MM.1S (cell line): ENCODE data around the gene HTATSF1.

Source experiments
- DNase-seq: peaks from one replicate; pipeline ENCODE4 v3.0.0-alpha.2; 2015
- H2AFZ ChIP-seq: fragments of 300-600 bp; sonication (generic); 2 replicates; pipeline ENCODE4 v1.6.0; 2016; ENCODE audit warnings: antibody characterized with exemption, low read length
- H3F3A ChIP-seq: fragments of 300-600 bp; sonication (generic); 2 replicates; pipeline ENCODE4 v1.6.1; 2016; ENCODE audit warnings: mild to moderate bottlenecking, antibody characterized with exemption, low read length, moderate library complexity, mixed read lengths; ENCODE audit not compliant: insufficient read depth
- H3K27ac ChIP-seq: fragments of 300-600 bp; sonication (generic); 2 replicates; pipeline ENCODE4 v1.5.1; 2016; ENCODE audit warnings: mild to moderate bottlenecking, low read length
- H3K27me3 ChIP-seq: fragments of 300-600 bp; sonication (generic); replicated peaks from 2 replicates; pipeline ENCODE4 v1.6.0; 2016; ENCODE audit warnings: low read length; ENCODE audit not compliant: insufficient read depth
- H3K36me3 ChIP-seq: fragments of 300-600 bp; sonication (generic); replicated peaks from 2 replicates; pipeline ENCODE4 v1.6.1; 2016; ENCODE audit warnings: mild to moderate bottlenecking, low read length, mixed read lengths; ENCODE audit not compliant: insufficient read depth
- H3K4me1 ChIP-seq: fragments of 300-600 bp; sonication (generic); 2 replicates; pipeline ENCODE4 v1.6.1; 2016; ENCODE audit warnings: low read length, mixed read lengths
- H3K4me2 ChIP-seq: fragments of 300-600 bp; sonication (generic); 2 replicates; pipeline ENCODE4 v1.6.0; 2016; ENCODE audit warnings: low read depth, low read length
- H3K4me3 ChIP-seq: fragments of 300-600 bp; sonication (generic); 2 replicates; pipeline ENCODE4 v1.5.1; 2016; ENCODE audit warnings: low read length, mixed read lengths
- H3K79me2 ChIP-seq: fragments of 300-600 bp; sonication (generic); 2 replicates; pipeline ENCODE4 v1.6.1; 2016; ENCODE audit warnings: mixed run types, low read length, mixed read lengths
- H3K9ac ChIP-seq: fragments of 300-600 bp; sonication (generic); 2 replicates; pipeline ENCODE4 v1.6.1; 2016; ENCODE audit warnings: low read length, mixed read lengths
- H3K9me2 ChIP-seq: fragments of 300-600 bp; sonication (generic); replicated peaks from 2 replicates; pipeline ENCODE4 v1.6.1; 2016; ENCODE audit warnings: mild to moderate bottlenecking, low read length, mixed read lengths; ENCODE audit not compliant: insufficient read depth
- H3K9me3 ChIP-seq: fragments of 300-600 bp; sonication (generic); replicated peaks from 2 replicates; pipeline ENCODE4 v1.6.1; 2016; ENCODE audit warnings: mild to moderate bottlenecking, low read length, mixed read lengths; ENCODE audit not compliant: insufficient read depth
- H4K20me1 ChIP-seq: fragments of 300-600 bp; sonication (generic); 2 replicates; pipeline ENCODE4 v1.6.1; 2016; ENCODE audit warnings: mild to moderate bottlenecking, low read length, moderate library complexity, mixed read lengths; ENCODE audit not compliant: insufficient read depth
- EZH2 ChIP-seq: fragments of 300-600 bp; sonication (generic); optimal IDR thresholded peaks from 2 replicates; pipeline ENCODE3; 2017; ENCODE audit warnings: low read depth, mild to moderate bottlenecking, antibody characterized with exemption, low read length, mixed read lengths
- EZH2phosphoT487 ChIP-seq: fragments of 300-600 bp; sonication (generic); IDR thresholded peaks from 2 replicates; pipeline ENCODE4 v1.6.1; 2018; ENCODE audit warnings: antibody characterized with exemption, low read length
- TF ChIP-seq, protein P1 (sequence below): fragments of 300-600 bp; sonication (generic); IDR thresholded peaks from 2 replicates; pipeline ENCODE4 v1.5.1; 2016; ENCODE audit warnings: antibody characterized with exemption, low read length, mixed read lengths

HTATSF1 gene

DNA sequence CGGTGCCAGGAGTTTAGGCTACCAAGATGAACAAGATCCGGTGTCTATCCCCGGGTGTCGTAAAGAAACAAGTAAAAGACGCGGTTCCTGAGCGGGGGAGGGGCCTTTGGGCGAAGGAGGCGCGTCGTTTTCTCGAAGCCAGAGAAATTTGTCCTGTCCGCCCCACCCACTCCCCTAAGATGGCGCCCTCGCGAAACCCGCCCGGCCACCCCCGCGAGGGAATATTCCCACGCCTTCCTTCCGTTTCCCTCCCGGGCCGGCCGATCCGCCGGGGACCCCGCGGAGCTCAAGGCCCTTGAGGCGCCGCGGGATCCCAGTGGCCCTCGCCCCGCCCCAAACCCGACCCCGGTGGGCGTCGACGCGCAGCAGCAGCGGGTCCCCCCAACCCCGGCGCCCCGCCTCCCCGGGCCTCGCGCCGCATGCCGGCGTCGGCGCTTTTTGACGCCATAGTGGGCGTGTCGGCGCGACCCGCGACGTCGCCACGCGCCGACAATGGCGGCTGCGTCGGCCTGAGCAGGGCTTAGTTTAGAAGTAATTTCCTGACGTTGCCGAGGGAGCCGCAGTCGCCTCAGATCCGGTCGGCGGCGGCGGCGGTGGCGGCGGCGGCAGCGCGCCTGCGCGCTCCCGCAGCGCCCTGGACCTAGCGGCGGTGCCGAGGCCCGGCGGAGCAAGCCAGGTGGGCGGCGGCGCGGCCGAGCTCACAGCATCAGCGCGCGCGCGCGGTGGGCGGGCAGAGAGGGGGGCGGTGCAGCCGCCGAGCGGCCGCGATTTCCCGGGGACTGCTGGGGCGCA is 432 bp upstream of the HTATSF1 start:
- H2AFZ ChIP-seq = peak overlapping the region; percentile 46
- peak; percentile 88 for DNase-seq
- no peaks in the 10 kb centered on the region for H4K20me1 ChIP-seq
- no peaks in the 10 kb centered on the region; the same call in 1 of the 2 replicates for H3K36me3 ChIP-seq
- H3K9me3 ChIP-seq = no peaks in the 10 kb centered on the region
- H3K27ac ChIP-seq = peak overlapping the region; percentile 82
- H3K9me2 ChIP-seq = no peaks in the 10 kb centered on the region
- H3K4me1 ChIP-seq = no peaks in the 10 kb centered on the region
- peak overlapping the region; percentile 86 for H3K4me3 ChIP-seq
- TF ChIP-seq EZH2 (no peak), EZH2phosphoT487 (no peak)
- TF ChIP-seq, protein P1, sequence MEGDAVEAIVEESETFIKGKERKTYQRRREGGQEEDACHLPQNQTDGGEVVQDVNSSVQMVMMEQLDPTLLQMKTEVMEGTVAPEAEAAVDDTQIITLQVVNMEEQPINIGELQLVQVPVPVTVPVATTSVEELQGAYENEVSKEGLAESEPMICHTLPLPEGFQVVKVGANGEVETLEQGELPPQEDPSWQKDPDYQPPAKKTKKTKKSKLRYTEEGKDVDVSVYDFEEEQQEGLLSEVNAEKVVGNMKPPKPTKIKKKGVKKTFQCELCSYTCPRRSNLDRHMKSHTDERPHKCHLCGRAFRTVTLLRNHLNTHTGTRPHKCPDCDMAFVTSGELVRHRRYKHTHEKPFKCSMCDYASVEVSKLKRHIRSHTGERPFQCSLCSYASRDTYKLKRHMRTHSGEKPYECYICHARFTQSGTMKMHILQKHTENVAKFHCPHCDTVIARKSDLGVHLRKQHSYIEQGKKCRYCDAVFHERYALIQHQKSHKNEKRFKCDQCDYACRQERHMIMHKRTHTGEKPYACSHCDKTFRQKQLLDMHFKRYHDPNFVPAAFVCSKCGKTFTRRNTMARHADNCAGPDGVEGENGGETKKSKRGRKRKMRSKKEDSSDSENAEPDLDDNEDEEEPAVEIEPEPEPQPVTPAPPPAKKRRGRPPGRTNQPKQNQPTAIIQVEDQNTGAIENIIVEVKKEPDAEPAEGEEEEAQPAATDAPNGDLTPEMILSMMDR = no peak
- H3K4me2 ChIP-seq = peak overlapping the region; percentile 75; the same call in 1 of the 2 replicates
- no peaks in the 10 kb centered on the region for H3K27me3 ChIP-seq
- peak overlapping the region; percentile 77 for H3K9ac ChIP-seq
- peaks cover 22% of the 10 kb centered on the region for H3K79me2 ChIP-seq
- peaks cover 10% of the 10 kb centered on the region for H3F3A ChIP-seq

- no peak for DNase-seq
- H4K20me1 ChIP-seq = no peaks in the 10 kb centered on the region
- H3K27me3 ChIP-seq = no peaks in the 10 kb centered on the region
- TF ChIP-seq EZH2phosphoT487 (no peak), EZH2 (no peak)
- TF ChIP-seq, protein P1 = no peak
- H3K4me3 ChIP-seq = no peak overlapping the region
- H2AFZ ChIP-seq = no peak overlapping the region
- H3K79me2 ChIP-seq = no peaks in the 10 kb centered on the region
- no peaks in the 10 kb centered on the region for H3K36me3 ChIP-seq
- no peak overlapping the region for H3K4me2 ChIP-seq
- peaks cover 3% of the 10 kb centered on the region; the same call in 1 of the 2 replicates for H3K4me1 ChIP-seq
- H3K9me2 ChIP-seq = no peaks in the 10 kb centered on the region
- H3K9ac ChIP-seq = no peak overlapping the region
- no peaks in the 10 kb centered on the region for H3K9me3 ChIP-seq
- no peaks in the 10 kb centered on the region for H3F3A ChIP-seq
- no peak overlapping the region for H3K27ac ChIP-seq
Observed at GRCh38 chrX:136519069-136519468, 21.7 kb downstream of the HTATSF1 start.

GRCh38 chrX:136523770-136524169 is 26.4 kb downstream of the HTATSF1 start:
- Histone ChIP-seq H3K27me3 (no peaks in the 10 kb centered on the region), H2AFZ (no peak overlapping the region), H3K9me3 (no peaks in the 10 kb centered on the region), H4K20me1 (no peaks in the 10 kb centered on the region), H3K4me3 (no peak overlapping the region), H3F3A (no peaks in the 10 kb centered on the region), H3K27ac (no peak overlapping the region), H3K36me3 (no peaks in the 10 kb centered on the region), H3K79me2 (no peaks in the 10 kb centered on the region), H3K9ac (no peak overlapping the region), H3K4me1 (peaks cover 3% of the 10 kb centered on the region; the same call in 1 of the 2 replicates), H3K9me2 (no peaks in the 10 kb centered on the region), H3K4me2 (no peak overlapping the region)
- DNase-seq = no peak
- TF ChIP-seq EZH2 (no peak), EZH2phosphoT487 (no peak)
- TF ChIP-seq, protein P1 = no peak
